ENCODE data around the gene ZNF684.

DNA sequence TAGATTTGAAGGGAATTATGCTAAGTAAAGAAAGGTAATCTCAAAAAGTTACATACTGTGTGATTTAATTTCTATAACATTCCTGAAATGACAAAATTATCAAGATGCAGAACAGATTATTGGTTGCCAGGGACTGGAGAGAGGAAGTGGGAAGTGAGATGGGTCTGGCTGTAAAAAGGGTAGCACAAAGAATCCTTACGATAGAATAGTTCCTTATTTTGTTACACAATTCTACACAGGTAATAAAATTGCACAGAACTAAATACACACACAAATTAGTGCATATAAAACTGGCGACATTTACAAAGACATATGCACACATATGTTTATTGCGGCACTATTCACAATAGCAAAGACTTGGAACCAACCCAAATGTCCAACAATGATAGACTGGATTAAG, 33.5 kb downstream of the ZNF684 start:
- TF ChIP-seq, protein P1, sequence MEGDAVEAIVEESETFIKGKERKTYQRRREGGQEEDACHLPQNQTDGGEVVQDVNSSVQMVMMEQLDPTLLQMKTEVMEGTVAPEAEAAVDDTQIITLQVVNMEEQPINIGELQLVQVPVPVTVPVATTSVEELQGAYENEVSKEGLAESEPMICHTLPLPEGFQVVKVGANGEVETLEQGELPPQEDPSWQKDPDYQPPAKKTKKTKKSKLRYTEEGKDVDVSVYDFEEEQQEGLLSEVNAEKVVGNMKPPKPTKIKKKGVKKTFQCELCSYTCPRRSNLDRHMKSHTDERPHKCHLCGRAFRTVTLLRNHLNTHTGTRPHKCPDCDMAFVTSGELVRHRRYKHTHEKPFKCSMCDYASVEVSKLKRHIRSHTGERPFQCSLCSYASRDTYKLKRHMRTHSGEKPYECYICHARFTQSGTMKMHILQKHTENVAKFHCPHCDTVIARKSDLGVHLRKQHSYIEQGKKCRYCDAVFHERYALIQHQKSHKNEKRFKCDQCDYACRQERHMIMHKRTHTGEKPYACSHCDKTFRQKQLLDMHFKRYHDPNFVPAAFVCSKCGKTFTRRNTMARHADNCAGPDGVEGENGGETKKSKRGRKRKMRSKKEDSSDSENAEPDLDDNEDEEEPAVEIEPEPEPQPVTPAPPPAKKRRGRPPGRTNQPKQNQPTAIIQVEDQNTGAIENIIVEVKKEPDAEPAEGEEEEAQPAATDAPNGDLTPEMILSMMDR (IDR thresholded peaks at IDR 0.05) = no peak
- no peak for TF ChIP-seq EZH2 (IDR thresholded peaks at IDR 0.05; ENCODE audit: borderline replicate concordance, insufficient read depth, low read depth, low read length, poor library complexity, severe bottlenecking)
